IPS-11a (cell line): ENCODE measurements around the gene MRPL50.

Source experiments
- H3K4me3 ChIP-seq: one replicate; pipeline ENCODE4 v1.5.1; 2013; ENCODE audit warnings: low read depth, low read length, control low read depth

Gene MRPL50

GRCh38 chr9:101381118-101381517 lies 17.3 kb downstream of the MRPL50 start:
- H3K4me3 ChIP-seq, result no peak overlapping the region

DNA sequence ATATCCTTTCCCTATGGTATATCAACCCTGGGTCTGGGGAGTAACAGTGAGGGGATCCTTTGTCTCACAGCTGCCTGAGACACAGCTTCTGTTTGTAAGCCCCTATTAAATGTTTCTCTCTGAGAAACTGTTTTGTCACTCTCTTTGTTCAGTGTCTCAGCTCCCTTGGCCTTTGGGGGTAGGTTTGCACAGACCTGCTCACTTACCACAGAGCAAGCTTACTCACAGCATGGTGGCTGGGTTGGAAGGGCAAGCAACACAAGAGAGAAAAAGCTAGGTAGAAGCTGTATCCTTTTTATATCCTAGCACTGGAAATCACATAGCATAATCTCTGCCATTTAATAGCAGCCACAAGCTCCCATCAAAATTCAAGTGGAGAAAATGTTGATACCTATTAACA lies 18.1 kb downstream of the MRPL50 start:
- H3K4me3 ChIP-seq, result no peak overlapping the region

- no peak overlapping the region for H3K4me3 ChIP-seq
These were observed 22.1 kb downstream of the MRPL50 start for GRCh38 chr9:101376111-101376848.

GRCh38 chr9:101375546-101375945 lies 22.9 kb downstream of the MRPL50 start:
- no peak overlapping the region for H3K4me3 ChIP-seq

DNA sequence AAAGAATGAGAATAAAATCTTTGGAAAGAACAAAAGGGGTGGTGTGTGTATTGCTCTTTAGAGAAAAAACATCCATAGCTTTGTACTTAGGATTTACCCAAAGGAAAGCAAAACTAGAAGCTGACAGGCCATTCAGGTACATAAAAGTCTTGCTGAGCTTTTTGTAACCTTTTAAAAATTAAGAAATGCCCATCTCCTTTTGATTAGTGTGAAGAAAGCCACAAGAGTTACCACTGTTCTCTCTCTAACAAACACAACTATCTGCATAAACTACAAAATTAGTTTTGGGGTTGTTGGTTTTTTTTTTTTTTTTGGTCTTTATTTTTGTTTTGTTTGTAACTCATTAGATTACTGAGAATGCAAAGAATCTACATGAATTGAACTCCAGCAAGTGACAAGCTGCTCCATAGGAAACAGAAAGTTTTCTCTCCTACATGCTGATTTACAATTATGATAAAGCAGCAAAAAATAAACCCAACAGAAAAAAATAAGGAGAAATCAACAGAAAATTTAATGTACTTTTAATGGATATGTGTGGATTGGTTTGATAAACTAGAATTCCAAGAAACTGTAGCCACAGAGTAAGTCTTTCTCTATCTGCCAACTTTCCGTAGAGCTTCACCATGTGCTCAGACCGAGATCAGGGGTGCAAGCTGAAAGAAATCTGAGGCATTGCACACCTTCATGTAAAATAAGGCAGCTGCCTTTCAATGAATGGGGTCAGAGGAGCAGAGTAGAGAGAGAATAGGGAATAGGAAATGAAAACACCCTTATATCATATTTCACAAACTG lies 25.9 kb downstream of the MRPL50 start:
- H3K4me3 ChIP-seq, result no peak overlapping the region

DNA sequence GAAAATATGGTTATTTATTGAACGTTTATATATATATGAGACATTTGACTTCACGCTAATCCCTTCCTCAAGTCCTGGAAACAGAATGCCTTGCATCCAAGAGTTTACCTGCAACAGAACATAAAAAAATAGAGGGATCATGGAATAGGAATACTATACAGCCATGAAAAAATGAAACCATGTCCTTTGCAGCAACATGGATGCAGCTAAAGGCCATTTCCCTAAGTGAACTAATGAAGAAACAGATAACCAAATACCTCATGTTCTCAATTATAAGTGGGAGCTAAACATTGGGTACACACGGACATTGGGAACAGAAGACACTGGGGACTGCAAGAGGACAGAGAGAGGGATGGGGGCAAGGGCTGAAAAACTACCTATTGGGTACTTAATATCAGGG lies 26.6 kb downstream of the MRPL50 start:
- H3K4me3 ChIP-seq, result no peak overlapping the region

- no peak overlapping the region for H3K4me3 ChIP-seq
These were observed 28.4 kb downstream of the MRPL50 start for GRCh38 chr9:101369884-101370531.

- H3K4me3 ChIP-seq, result no peak overlapping the region
These were observed 29.1 kb downstream of the MRPL50 start for GRCh38 chr9:101369286-101369685.

GRCh38 chr9:101367323-101367722 lies 31.1 kb downstream of the MRPL50 start:
- no peak overlapping the region for H3K4me3 ChIP-seq

GRCh38 chr9:101366038-101366756 lies 32.2 kb downstream of the MRPL50 start:
- H3K4me3 ChIP-seq, result no peak overlapping the region

- no peak overlapping the region for H3K4me3 ChIP-seq
These were observed 33.2 kb downstream of the MRPL50 start for GRCh38 chr9:101365181-101365580.

DNA sequence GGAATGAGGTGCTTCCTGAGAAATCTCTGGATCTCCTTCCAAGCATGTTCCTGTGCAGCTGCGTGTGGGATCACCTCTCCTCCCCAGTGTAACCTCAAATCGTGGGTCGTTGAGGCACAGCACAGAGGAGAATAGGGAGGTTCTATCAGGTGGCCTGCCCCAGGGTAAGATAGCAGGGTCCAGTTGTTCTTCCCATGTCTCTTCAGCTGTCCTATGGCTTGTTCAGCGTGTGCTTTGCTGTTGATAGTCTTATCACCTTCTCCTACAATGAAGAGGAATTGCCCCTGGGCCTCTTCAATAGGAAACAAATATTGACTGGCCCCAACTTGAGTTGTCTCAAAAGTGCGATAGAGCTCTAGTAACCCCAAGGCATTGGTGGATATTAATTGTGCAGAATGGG lies 36.0 kb downstream of the MRPL50 start:
- no peak overlapping the region for H3K4me3 ChIP-seq

- H3K4me3 ChIP-seq, result no peak overlapping the region
These were observed 37.8 kb downstream of the MRPL50 start for GRCh38 chr9:101360647-101361046.

- H3K4me3 ChIP-seq, result no peak overlapping the region
These were observed 38.7 kb downstream of the MRPL50 start for GRCh38 chr9:101359679-101360078.

GRCh38 chr9:101356619-101357018 lies 41.8 kb downstream of the MRPL50 start:
- no peak overlapping the region for H3K4me3 ChIP-seq

DNA sequence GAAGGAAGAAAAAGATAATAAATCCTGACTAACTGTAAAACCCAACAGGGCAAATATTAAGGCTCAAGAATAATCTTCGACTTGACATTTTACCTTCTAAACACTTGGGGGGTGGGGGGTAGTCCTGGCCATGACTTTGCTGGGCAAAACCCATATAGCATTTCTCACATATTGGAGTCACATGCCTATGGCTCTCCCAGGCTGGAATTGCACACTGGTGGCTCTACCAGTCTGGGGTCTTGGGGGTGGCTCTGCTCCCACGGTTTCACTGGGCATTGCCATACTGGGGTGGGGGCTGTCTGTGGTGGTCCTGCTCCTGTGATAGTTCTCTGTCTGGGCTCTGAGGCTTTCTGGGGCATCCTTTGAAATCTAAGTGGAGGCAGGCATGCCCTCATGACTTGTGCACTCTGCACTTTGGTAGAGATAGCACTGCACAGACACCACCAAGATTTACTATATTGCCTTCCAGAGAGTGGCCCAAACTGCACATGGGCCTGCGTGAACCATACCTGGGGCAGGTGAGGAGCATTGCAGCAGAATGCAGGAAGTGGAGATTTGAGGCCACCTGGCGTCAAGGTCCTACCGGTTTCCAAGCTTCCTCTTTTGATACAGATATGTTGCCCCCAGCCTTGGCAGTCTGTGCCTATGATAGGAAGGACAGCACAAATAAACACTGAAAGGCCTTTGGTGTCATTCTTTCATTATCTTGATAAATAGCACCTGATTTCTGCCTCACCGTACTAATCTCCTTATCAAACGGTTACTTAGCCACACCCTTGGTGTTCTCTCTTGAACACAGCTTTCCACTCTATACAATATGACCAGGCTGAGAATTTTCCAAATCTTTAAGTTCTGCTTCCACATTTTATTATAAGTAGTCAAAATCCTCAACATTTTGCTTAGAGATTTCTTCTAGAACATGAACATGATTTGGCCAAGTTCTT lies 43.4 kb downstream of the MRPL50 start:
- H3K4me3 ChIP-seq, result no peak overlapping the region

DNA sequence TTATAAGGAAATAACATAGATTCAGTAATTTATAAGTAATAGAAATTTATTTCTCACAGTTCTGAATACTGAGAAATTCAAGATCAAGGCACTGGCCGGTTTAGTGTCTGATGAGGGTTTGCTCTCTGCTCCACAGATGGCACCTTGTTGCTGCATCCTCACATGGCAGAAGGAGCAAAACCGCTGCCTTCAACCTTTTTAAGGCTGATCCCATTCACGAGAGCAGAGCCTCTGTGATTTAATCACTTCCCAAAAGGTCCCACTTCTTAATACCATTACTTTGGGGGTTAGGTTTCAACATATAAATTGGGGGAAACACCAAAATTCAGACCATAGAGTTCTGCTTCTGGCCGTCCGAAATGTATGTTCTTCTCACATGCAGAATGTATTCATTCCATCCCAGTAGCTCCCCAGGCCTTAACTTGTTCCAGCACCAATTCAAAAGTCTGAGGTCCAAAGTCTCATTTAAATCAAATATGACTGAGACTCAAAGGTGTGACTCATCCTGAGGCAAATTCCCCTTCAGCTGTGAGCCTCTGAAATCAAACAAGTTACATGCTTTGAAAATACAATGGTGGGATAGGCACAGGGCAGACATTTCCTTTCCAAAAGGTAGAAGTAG lies 44.2 kb downstream of the MRPL50 start:
- H3K4me3 ChIP-seq, result no peak overlapping the region

DNA sequence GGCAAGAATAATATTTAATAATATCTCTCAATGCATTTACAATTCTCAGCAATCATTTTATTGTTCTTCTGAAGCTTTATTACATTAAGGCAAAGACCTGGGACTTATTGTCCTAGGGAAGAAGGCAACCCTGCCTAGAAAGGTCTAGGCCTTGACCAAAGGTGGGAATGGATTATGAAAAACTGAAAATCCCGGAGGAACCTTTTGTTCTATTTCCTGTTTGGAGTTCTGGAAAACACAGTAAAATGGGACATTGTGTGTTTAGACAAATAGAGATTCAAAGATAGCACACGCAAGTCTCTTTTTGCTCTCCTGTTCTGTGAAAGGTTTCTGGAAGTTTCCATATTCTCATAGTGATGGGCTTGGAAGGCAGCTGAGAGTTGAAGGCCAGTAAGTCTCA lies 44.7 kb downstream of the MRPL50 start:
- no peak overlapping the region for H3K4me3 ChIP-seq

GRCh38 chr9:101352892-101353463 lies 45.4 kb downstream of the MRPL50 start:
- H3K4me3 ChIP-seq, result no peak overlapping the region
